ACC112 (cell line): ENCODE data around the gene MICALL2.

Experiments used
- H2AFZ ChIP-seq: fragments of 200-600 bp; sonication (generic); one replicate; pipeline ENCODE4 v1.6.0; 2017; ENCODE audit warnings: antibody characterized with exemption, low read length; ENCODE audit not compliant: unreplicated experiment
- H3K27ac ChIP-seq: fragments of 200-600 bp; sonication (generic); 2 replicates; pipeline ENCODE4 v1.5.1; 2014; ENCODE audit warnings: low read depth, mild to moderate bottlenecking, antibody characterized with exemption, low read length, moderate library complexity
- H3K27me3 ChIP-seq: fragments of 200-600 bp; sonication (generic); 2 replicates; pipeline ENCODE4 v1.6.1; 2014; ENCODE audit warnings: mild to moderate bottlenecking, antibody characterized with exemption, low read length, moderate library complexity, mixed read lengths; ENCODE audit not compliant: insufficient read depth
- H3K36me3 ChIP-seq: fragments of 200-600 bp; sonication (generic); 2 replicates; pipeline ENCODE4 v1.6.1; 2016; ENCODE audit warnings: mild to moderate bottlenecking, antibody characterized with exemption, low read length, moderate library complexity, mixed read lengths; ENCODE audit not compliant: insufficient read depth
- H3K4me1 ChIP-seq: fragments of 200-600 bp; sonication (generic); one replicate; pipeline ENCODE4 v1.6.1; 2016; ENCODE audit warnings: low read length, mixed read lengths; ENCODE audit not compliant: insufficient read depth, unreplicated experiment, control insufficient read depth
- H3K4me3 ChIP-seq: fragments of 200-600 bp; sonication (generic); 2 replicates; pipeline ENCODE4 v1.5.1; 2014; ENCODE audit warnings: mild to moderate bottlenecking, low read depth, low read length
- H3K79me2 ChIP-seq: fragments of 200-600 bp; sonication (generic); one replicate; pipeline ENCODE4 v1.6.0; 2016; ENCODE audit warnings: low read length; ENCODE audit not compliant: control insufficient read depth, unreplicated experiment, insufficient read depth

MICALL2 gene

DNA sequence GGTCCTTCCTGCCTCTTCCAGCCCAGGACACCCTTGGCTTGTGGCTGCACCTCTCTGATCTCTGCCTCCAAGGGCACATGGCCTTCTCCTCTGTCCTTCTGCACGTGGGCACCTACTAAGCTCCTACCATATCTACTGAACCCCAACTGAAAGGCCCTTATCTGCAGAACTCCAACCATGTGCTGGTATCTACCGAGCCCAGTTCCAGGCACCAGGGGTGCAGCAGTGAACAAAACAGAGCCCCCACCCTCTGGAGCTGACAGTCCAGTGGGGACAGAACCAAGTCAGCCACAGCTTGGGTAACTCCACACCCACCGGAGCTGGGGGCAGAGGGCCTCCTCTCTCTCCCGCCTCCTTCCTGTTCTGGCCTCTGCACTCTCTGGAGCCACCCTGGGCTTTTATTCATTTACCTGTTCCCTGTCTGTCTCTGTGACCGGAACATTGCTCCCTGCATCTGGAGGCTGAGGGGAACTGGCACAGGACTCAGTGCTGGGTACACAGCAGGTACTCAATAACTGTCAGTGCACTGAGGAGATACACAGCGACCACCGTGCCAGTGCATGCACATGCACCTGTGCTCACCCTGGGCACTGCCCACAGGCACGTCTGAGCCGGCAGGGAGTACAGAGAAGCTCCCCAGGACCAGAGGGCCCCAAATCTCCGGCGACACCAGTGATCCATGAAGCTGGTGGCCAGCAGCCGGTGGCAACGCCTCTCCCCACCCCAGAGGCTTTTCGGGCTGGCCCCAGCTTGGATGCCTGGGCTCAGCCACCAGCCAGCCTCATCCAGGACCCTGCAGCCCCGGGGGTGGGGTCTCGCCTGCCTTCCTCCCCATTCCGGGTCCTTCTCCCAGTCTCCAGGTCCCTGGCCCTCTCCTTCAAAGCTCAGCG, 2.0 kb downstream of the MICALL2 start:
- H3K4me3 ChIP-seq, result peak overlapping the region; percentile 93
- no peak overlapping the region for H3K27ac ChIP-seq
- no peak overlapping the region for H2AFZ ChIP-seq
- H3K4me1 ChIP-seq, result peaks cover 40% of the 10 kb centered on the region
- no peaks in the 10 kb centered on the region for H3K27me3 ChIP-seq
- no peaks in the 10 kb centered on the region for H3K36me3 ChIP-seq
- H3K79me2 ChIP-seq, result peaks cover 53% of the 10 kb centered on the region

DNA sequence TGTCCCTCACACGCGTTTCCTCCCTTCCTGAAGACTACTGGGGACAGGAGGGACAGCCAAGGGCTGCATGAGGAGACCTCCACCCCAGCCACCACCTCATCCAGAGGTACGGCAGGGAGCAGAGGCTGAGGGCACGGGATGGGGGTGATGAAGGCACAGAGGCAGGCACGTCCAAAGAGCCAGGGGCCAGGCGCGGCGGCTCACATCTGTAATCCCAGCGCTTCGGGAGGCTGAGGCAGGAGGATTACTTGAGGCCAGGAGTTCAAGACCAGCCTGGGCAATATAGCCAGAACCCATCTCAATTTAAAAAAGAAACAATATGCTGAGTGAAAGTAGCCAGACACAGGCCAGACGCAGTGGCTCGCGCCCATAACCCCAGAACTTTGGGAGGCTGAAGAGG, 3.3 kb downstream of the MICALL2 start:
- no peaks in the 10 kb centered on the region for H3K36me3 ChIP-seq
- no peak overlapping the region for H3K27ac ChIP-seq
- no peaks in the 10 kb centered on the region for H3K27me3 ChIP-seq
- H3K4me1 ChIP-seq, result peaks cover 32% of the 10 kb centered on the region
- no peak overlapping the region for H3K4me3 ChIP-seq
- H2AFZ ChIP-seq, result no peak overlapping the region
- peaks cover 61% of the 10 kb centered on the region for H3K79me2 ChIP-seq

GRCh38 chr7:1455241-1455939, 3.9 kb downstream of the MICALL2 start:
- no peaks in the 10 kb centered on the region for H3K36me3 ChIP-seq
- H3K79me2 ChIP-seq, result peaks cover 61% of the 10 kb centered on the region
- H3K4me3 ChIP-seq, result no peak overlapping the region
- H2AFZ ChIP-seq, result no peak overlapping the region
- H3K27ac ChIP-seq, result no peak overlapping the region
- H3K27me3 ChIP-seq, result no peaks in the 10 kb centered on the region
- peaks cover 27% of the 10 kb centered on the region for H3K4me1 ChIP-seq

GRCh38 chr7:1454542-1454941, 4.7 kb downstream of the MICALL2 start:
- peaks cover 61% of the 10 kb centered on the region for H3K79me2 ChIP-seq
- H3K36me3 ChIP-seq, result no peaks in the 10 kb centered on the region
- no peaks in the 10 kb centered on the region for H3K27me3 ChIP-seq
- no peak overlapping the region for H3K4me3 ChIP-seq
- H2AFZ ChIP-seq, result no peak overlapping the region
- H3K27ac ChIP-seq, result no peak overlapping the region
- H3K4me1 ChIP-seq, result peaks cover 23% of the 10 kb centered on the region

DNA sequence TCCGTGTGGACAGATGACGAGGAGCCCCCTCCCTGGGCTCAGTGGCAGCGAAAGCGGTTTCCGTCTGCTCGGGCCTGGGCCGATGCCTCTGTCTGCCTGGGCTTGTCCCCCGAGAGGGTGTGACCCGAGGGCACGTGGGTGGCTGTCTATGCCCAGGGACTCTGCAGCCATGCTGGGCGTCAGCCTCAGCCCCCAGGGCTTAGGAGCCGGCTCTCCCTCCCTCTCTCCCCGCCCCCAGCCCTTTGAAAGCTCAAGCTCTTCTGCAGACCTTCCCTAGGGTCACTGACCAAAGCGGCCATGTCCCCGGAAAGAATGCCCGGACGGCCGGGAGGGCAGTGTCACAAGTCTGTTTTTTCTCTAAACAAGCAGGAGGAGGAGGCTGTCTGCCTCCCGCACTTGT, 7.1 kb downstream of the MICALL2 start:
- H3K27ac ChIP-seq, result no peak overlapping the region
- peaks cover 46% of the 10 kb centered on the region for H3K79me2 ChIP-seq
- no peak overlapping the region for H3K4me3 ChIP-seq
- H2AFZ ChIP-seq, result no peak overlapping the region
- peaks cover 14% of the 10 kb centered on the region for H3K4me1 ChIP-seq
- H3K27me3 ChIP-seq, result no peaks in the 10 kb centered on the region
- H3K36me3 ChIP-seq, result no peaks in the 10 kb centered on the region

- Histone ChIP-seq H3K79me2 (peaks cover 35% of the 10 kb centered on the region), H3K27me3 (no peaks in the 10 kb centered on the region), H3K4me1 (peaks cover 11% of the 10 kb centered on the region), H3K4me3 (no peak overlapping the region), H3K27ac (no peak overlapping the region), H2AFZ (no peak overlapping the region), H3K36me3 (no peaks in the 10 kb centered on the region)
Observed at GRCh38 chr7:1450987-1451386, 8.3 kb downstream of the MICALL2 start.

GRCh38 chr7:1450431-1450830, 8.8 kb downstream of the MICALL2 start:
- Histone ChIP-seq H3K27ac (no peak overlapping the region), H3K4me3 (no peak overlapping the region), H3K79me2 (peaks cover 30% of the 10 kb centered on the region), H3K27me3 (no peaks in the 10 kb centered on the region), H2AFZ (no peak overlapping the region), H3K4me1 (peaks cover 11% of the 10 kb centered on the region), H3K36me3 (no peaks in the 10 kb centered on the region)

DNA sequence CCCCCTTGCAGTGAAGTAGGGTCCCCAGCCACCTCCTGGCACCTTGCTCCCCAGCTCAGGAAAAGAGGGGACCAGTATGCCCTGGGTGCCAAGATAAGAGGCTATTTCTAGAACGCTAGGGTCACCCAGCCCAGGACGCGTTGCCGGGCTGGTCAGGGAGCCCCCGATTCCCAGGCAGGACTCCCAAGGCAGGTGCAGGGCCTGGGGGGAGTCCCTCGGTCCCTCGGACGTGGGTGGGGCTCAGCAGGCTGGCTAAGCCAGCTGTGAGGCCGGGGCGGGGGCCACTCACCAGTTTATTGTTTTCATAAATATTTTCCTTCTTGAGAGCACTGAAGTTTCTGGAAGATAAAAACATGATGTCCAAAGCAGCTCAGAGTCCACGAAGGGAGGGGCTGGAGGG, 9.3 kb downstream of the MICALL2 start:
- no peaks in the 10 kb centered on the region for H3K36me3 ChIP-seq
- H3K4me3 ChIP-seq, result no peak overlapping the region
- peaks cover 25% of the 10 kb centered on the region for H3K79me2 ChIP-seq
- H2AFZ ChIP-seq, result no peak overlapping the region
- no peaks in the 10 kb centered on the region for H3K27me3 ChIP-seq
- no peak overlapping the region for H3K27ac ChIP-seq
- H3K4me1 ChIP-seq, result peaks cover 8% of the 10 kb centered on the region

DNA sequence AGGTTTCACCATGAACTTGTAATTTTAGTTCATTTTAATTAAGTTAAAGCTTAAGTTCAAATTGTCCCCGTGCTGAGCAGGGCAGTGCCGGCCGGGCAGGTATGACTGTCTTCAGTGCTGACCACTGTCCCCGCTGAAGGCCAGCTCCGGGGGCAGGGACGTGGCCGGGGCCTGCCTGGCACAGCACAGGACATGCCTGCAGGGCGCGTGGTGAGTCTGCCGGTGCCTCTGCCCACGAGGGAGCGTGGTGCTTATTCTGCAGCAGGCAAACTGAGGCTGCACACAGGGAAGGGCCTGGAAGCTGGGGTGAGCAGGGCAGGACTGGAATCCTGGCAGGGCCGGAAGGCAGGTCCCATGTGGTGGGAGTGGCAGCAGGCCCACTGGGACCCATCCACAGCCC, 9.8 kb downstream of the MICALL2 start:
- Histone ChIP-seq H3K4me3 (no peak overlapping the region), H2AFZ (no peak overlapping the region), H3K27ac (no peak overlapping the region), H3K79me2 (peaks cover 23% of the 10 kb centered on the region), H3K4me1 (peaks cover 4% of the 10 kb centered on the region), H3K27me3 (no peaks in the 10 kb centered on the region), H3K36me3 (no peaks in the 10 kb centered on the region)

- Histone ChIP-seq H3K4me1 (no peaks in the 10 kb centered on the region), H3K27ac (no peak overlapping the region), H3K4me3 (no peak overlapping the region), H2AFZ (no peak overlapping the region), H3K27me3 (no peaks in the 10 kb centered on the region), H3K79me2 (peaks cover 23% of the 10 kb centered on the region), H3K36me3 (no peaks in the 10 kb centered on the region)
Observed at GRCh38 chr7:1448958-1449357, 10.3 kb downstream of the MICALL2 start.
